Measurements from ENCODE around the gene RANBP3. TPM values are rescaled to one million over a fixed set of nuclear protein-coding genes. Genes with fewer than 3 reads are reported as not detected.

RANBP3 gene
- total and polyA plus RNA-seq, 7 donors, result 27.0 to 86.4 (median 63.1) TPM

DNA sequence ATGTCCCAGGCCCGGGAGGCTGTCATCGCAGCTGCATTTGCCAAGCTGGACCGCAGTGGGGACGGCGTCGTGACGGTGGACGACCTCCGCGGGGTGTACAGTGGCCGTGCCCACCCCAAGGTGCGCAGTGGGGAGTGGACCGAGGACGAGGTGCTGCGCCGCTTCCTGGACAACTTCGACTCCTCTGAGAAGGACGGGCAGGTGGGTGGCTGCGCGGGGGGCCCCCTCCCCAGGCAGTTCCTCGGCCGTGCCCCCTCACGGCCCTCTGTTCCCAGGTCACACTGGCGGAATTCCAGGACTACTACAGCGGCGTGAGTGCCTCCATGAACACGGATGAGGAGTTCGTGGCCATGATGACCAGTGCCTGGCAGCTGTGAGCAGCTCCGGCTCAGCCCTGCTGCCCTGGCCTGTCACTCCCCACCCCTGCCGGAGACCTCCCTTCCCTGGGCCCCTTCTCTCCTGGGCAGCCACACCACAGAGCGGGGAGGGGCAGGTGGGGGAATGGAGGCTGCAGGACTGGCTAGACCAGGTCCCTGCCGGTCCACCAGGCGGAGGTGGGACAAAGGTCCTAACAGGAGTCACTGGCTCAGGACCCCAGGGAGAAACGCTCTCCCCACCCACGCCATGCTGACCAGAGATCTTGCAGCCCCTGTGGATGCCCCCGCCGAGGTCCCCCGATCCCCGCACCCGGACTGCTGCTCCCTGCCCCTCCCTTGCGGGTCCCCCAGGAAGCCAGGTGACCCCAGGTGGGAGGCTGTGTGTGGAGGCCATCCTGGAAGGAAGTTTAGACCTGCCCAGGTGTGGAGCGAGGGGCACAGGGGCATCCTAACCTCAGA is 62.8 kb downstream of the RANBP3 start:
- Histone ChIP-seq H3K4me1 (peaks cover 0 to 21% (median 18%) of the 10 kb centered on the region in 4 donors), H3K36me3 (peaks cover 30 to 58% (median 46%) of the 10 kb centered on the region in 4 donors), H3K27me3 (no peaks in the 10 kb centered on the region), H3K4me3 (no peak overlapping the region), H3K9me3 (no peaks in the 10 kb centered on the region), H3K27ac (peak overlapping the region; percentile 43 to 78 (median 66))
- DNase-seq, result no peak
- TF ChIP-seq EP300 (IDR thresholded peaks at IDR 0.05) (no peak), POLR2AphosphoS5 (IDR thresholded peaks at IDR 0.05) (no peak), CTCF (IDR thresholded peaks at IDR 0.05) (no peak), POLR2A (IDR thresholded peaks at IDR 0.05) (no peak)
- 25 to 74% methylated on average over 42 of the region's 42 CpGs for WGBS, 2 donors
- intact Hi-C loops (cut with DNase I), result no loop called here

GRCh38 chr19:5914358-5914774 is 63.6 kb downstream of the RANBP3 start:
- H3K27me3 ChIP-seq, result no peaks in the 10 kb centered on the region
- WGBS, 2 donors, result 14 to 73% methylated on average over 22 of the region's 22 CpGs
- intact Hi-C loops (cut with DNase I), result no loop called here
- peaks cover 0 to 21% (median 18%) of the 10 kb centered on the region in 4 donors for H3K4me1 ChIP-seq
- H3K36me3 ChIP-seq, result peaks cover 29 to 58% (median 43%) of the 10 kb centered on the region in 4 donors
- no peak overlapping the region for H3K4me3 ChIP-seq
- H3K27ac ChIP-seq, result peak overlapping the region; percentile 43 to 78 (median 66)
- TF ChIP-seq POLR2A (IDR thresholded peaks at IDR 0.05), result no peak
- no peak for TF ChIP-seq CTCF (IDR thresholded peaks at IDR 0.05)
- TF ChIP-seq EP300 (IDR thresholded peaks at IDR 0.05), result no peak
- no peak for TF ChIP-seq POLR2AphosphoS5 (IDR thresholded peaks at IDR 0.05)
- no peak for DNase-seq
- no peaks in the 10 kb centered on the region for H3K9me3 ChIP-seq

- Histone ChIP-seq H3K27me3 (no peaks in the 10 kb centered on the region), H3K4me3 (no peak within 1 kb of the TSS), H3K36me3 (peaks cover 27 to 58% (median 40%) of the 10 kb centered on the region in 4 donors), H3K4me1 (peaks cover 0 to 21% (median 18%) of the 10 kb centered on the region in 4 donors), H3K27ac (peak within 1 kb of the TSS; percentile 43 to 78 (median 66)), H3K9me3 (no peaks in the 10 kb centered on the region)
- peak; percentile 86 for DNase-seq
- WGBS, 2 donors, result 25 to 72% methylated on average over 10 of the region's 10 CpGs
- intact Hi-C loops (cut with DNase I), result no loop called here
- TF ChIP-seq CTCF (IDR thresholded peaks at IDR 0.05) (no peak), POLR2AphosphoS5 (IDR thresholded peaks at IDR 0.05) (peak in 2 of 4 donors; percentile 9 to 10)
Observed at GRCh38 chr19:5913739-5914357, 64.1 kb downstream of the RANBP3 start, which contains the start of gene CAPS. CAPS (plus strand) TSS chr19:5914254; CDS start chr19:5914407, 153 bp downstream.

DNA sequence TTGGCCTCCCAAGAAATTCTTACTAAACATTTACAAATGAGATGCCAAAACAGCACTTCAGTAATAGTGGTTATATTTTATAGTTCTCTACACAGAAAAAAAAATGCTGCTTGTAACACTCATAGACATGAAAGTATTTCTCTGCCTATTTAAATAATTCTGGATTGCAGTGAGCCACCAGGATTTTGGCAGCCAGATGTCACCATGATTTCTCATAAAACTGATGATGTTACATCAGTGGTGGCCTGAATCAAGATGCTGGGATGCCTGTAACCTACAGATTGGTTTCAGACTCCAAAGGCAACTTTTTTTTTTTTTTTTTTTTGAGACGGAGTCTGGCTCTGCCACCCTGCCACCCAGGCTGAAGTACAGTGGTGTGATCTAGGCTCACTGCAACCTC is 66.6 kb downstream of the RANBP3 start:
- H3K27ac ChIP-seq, result peak overlapping the region in 1 of 4 donors; percentile 16
- peaks cover 0 to 21% (median 20%) of the 10 kb centered on the region in 4 donors for H3K4me1 ChIP-seq
- no peak overlapping the region for H3K4me3 ChIP-seq
- TF ChIP-seq CTCF (IDR thresholded peaks at IDR 0.05) (no peak), POLR2A (IDR thresholded peaks at IDR 0.05) (no peak), POLR2AphosphoS5 (IDR thresholded peaks at IDR 0.05) (no peak), EP300 (IDR thresholded peaks at IDR 0.05) (no peak)
- DNase-seq, result no peak
- no peaks in the 10 kb centered on the region for H3K9me3 ChIP-seq
- 67 to 97% methylated on average over 1 of the region's 1 CpG for WGBS, 2 donors
- intact Hi-C loops (cut with DNase I), result no loop called here
- H3K36me3 ChIP-seq, result peaks cover 4 to 36% (median 17%) of the 10 kb centered on the region in 4 donors
- H3K27me3 ChIP-seq, result no peaks in the 10 kb centered on the region
